IPS-20b (cell line): Measurements from ENCODE around the gene MGLL.
"Not testable (repeated sequence)": the region's sequence is repeated elsewhere in the genome, so short reads cannot be mapped to it uniquely, and the experiment has no call there.

ENCODE experiments used
- H3K27ac ChIP-seq: one replicate; pipeline ENCODE4 v1.5.1; 2013; ENCODE audit warnings: low read length
- H3K27me3 ChIP-seq: 2 replicates; pipeline ENCODE4 v1.6.1; 2013; ENCODE audit warnings: mild to moderate bottlenecking, low read length, inconsistent platforms; ENCODE audit not compliant: insufficient read depth
- H3K36me3 ChIP-seq: 2 replicates; pipeline ENCODE4 v1.6.1; 2013; ENCODE audit warnings: low read depth, mild to moderate bottlenecking, inconsistent platforms, low read length, moderate library complexity; ENCODE audit not compliant: insufficient read depth
- H3K4me1 ChIP-seq: 2 replicates; pipeline ENCODE4 v1.6.1; 2013; ENCODE audit warnings: mild to moderate bottlenecking, control low read depth, inconsistent platforms, low read length, moderate library complexity; ENCODE audit not compliant: insufficient read depth
- H3K4me3 ChIP-seq: 2 replicates; pipeline ENCODE4 v1.5.1; 2013; ENCODE audit warnings: mild to moderate bottlenecking, low read length, inconsistent platforms
- H3K9ac ChIP-seq: 2 replicates; pipeline ENCODE4 v1.6.1; 2013; ENCODE audit warnings: low read depth, mild to moderate bottlenecking, inconsistent platforms, low read length, moderate library complexity
- H3K9me3 ChIP-seq: 2 replicates; pipeline ENCODE4 v1.6.1; 2013; ENCODE audit warnings: mild to moderate bottlenecking, low read depth, low read length, inconsistent platforms; ENCODE audit not compliant: insufficient read depth

The MGLL gene

GRCh38 chr3:127665165-127665564 is 157.2 kb downstream of the MGLL start:
- Histone ChIP-seq H3K4me1 (no peaks in the 10 kb centered on the region), H3K27me3 (no peaks in the 10 kb centered on the region), H3K9me3 (no peaks in the 10 kb centered on the region), H3K36me3 (peaks cover 37% of the 10 kb centered on the region), H3K27ac (no peak overlapping the region), H3K4me3 (no peak overlapping the region), H3K9ac (no peak overlapping the region)

GRCh38 chr3:127663151-127663550 is 159.2 kb downstream of the MGLL start:
- H3K27ac ChIP-seq, result no peak overlapping the region
- peaks cover 42% of the 10 kb centered on the region for H3K36me3 ChIP-seq
- H3K9me3 ChIP-seq, result no peaks in the 10 kb centered on the region
- no peak overlapping the region for H3K9ac ChIP-seq
- no peaks in the 10 kb centered on the region for H3K4me1 ChIP-seq
- H3K4me3 ChIP-seq, result no peak overlapping the region
- no peaks in the 10 kb centered on the region for H3K27me3 ChIP-seq

- Histone ChIP-seq H3K36me3 (peaks cover 42% of the 10 kb centered on the region), H3K27me3 (no peaks in the 10 kb centered on the region), H3K27ac (no peak overlapping the region), H3K4me3 (no peak overlapping the region), H3K9ac (no peak overlapping the region), H3K9me3 (no peaks in the 10 kb centered on the region), H3K4me1 (no peaks in the 10 kb centered on the region)
Measured at GRCh38 chr3:127662001-127662469, 160.3 kb downstream of the MGLL start.

GRCh38 chr3:127661600-127661999 is 160.7 kb downstream of the MGLL start:
- no peak overlapping the region for H3K27ac ChIP-seq
- H3K4me1 ChIP-seq, result no peaks in the 10 kb centered on the region
- H3K9me3 ChIP-seq, result no peaks in the 10 kb centered on the region
- no peak overlapping the region for H3K4me3 ChIP-seq
- H3K27me3 ChIP-seq, result no peaks in the 10 kb centered on the region
- no peak overlapping the region for H3K9ac ChIP-seq
- peaks cover 38% of the 10 kb centered on the region for H3K36me3 ChIP-seq

- no peaks in the 10 kb centered on the region for H3K9me3 ChIP-seq
- no peaks in the 10 kb centered on the region for H3K4me1 ChIP-seq
- peaks cover 33% of the 10 kb centered on the region for H3K36me3 ChIP-seq
- no peaks in the 10 kb centered on the region for H3K27me3 ChIP-seq
- H3K9ac ChIP-seq, result no peak overlapping the region
- H3K27ac ChIP-seq, result no peak overlapping the region
- no peak overlapping the region for H3K4me3 ChIP-seq
Measured at GRCh38 chr3:127660621-127661251, 161.6 kb downstream of the MGLL start.

- H3K4me3 ChIP-seq, result no peak overlapping the region
- H3K4me1 ChIP-seq, result no peaks in the 10 kb centered on the region
- no peak overlapping the region for H3K9ac ChIP-seq
- no peaks in the 10 kb centered on the region for H3K27me3 ChIP-seq
- no peaks in the 10 kb centered on the region for H3K9me3 ChIP-seq
- peaks cover 24% of the 10 kb centered on the region for H3K36me3 ChIP-seq
- H3K27ac ChIP-seq, result no peak overlapping the region
Measured at GRCh38 chr3:127658234-127658633, 164.1 kb downstream of the MGLL start.

- no peak overlapping the region for H3K4me3 ChIP-seq
- no peaks in the 10 kb centered on the region for H3K4me1 ChIP-seq
- H3K9ac ChIP-seq, result no peak overlapping the region
- peaks cover 15% of the 10 kb centered on the region for H3K36me3 ChIP-seq
- no peaks in the 10 kb centered on the region for H3K27me3 ChIP-seq
- no peak overlapping the region for H3K27ac ChIP-seq
- no peaks in the 10 kb centered on the region for H3K9me3 ChIP-seq
Measured at GRCh38 chr3:127656906-127657305, 165.4 kb downstream of the MGLL start.

GRCh38 chr3:127655641-127656040 is 166.7 kb downstream of the MGLL start:
- Histone ChIP-seq H3K9me3 (no peaks in the 10 kb centered on the region), H3K36me3 (peaks cover 9% of the 10 kb centered on the region; the same call in 1 of the 2 replicates), H3K27me3 (no peaks in the 10 kb centered on the region), H3K4me1 (no peaks in the 10 kb centered on the region), H3K4me3 (no peak overlapping the region), H3K27ac (no peak overlapping the region), H3K9ac (no peak overlapping the region)

GRCh38 chr3:127654993-127655392 is 167.3 kb downstream of the MGLL start:
- not testable (repeated sequence) for H3K9ac ChIP-seq, H3K4me1 ChIP-seq, H3K9me3 ChIP-seq, H3K27me3 ChIP-seq, H3K36me3 ChIP-seq, H3K27ac ChIP-seq, H3K4me3 ChIP-seq

GRCh38 chr3:127654374-127654773 is 167.9 kb downstream of the MGLL start:
- no peak overlapping the region for H3K9ac ChIP-seq
- no peak overlapping the region for H3K4me3 ChIP-seq
- no peaks in the 10 kb centered on the region for H3K27me3 ChIP-seq
- H3K36me3 ChIP-seq, result no peaks in the 10 kb centered on the region
- no peaks in the 10 kb centered on the region for H3K4me1 ChIP-seq
- no peak overlapping the region for H3K27ac ChIP-seq
- no peaks in the 10 kb centered on the region for H3K9me3 ChIP-seq

GRCh38 chr3:127652246-127652995 is 169.9 kb downstream of the MGLL start:
- H3K36me3 ChIP-seq, result no peaks in the 10 kb centered on the region
- no peak overlapping the region for H3K27ac ChIP-seq
- H3K9me3 ChIP-seq, result no peaks in the 10 kb centered on the region
- no peaks in the 10 kb centered on the region for H3K4me1 ChIP-seq
- no peak overlapping the region for H3K4me3 ChIP-seq
- H3K9ac ChIP-seq, result no peak overlapping the region
- no peaks in the 10 kb centered on the region for H3K27me3 ChIP-seq

- Histone ChIP-seq H3K9ac (no peak overlapping the region), H3K27me3 (no peaks in the 10 kb centered on the region), H3K4me3 (no peak overlapping the region), H3K36me3 (no peaks in the 10 kb centered on the region), H3K27ac (no peak overlapping the region), H3K9me3 (no peaks in the 10 kb centered on the region), H3K4me1 (no peaks in the 10 kb centered on the region)
Measured at GRCh38 chr3:127651516-127652172, 170.7 kb downstream of the MGLL start.
